ENCODE data around the gene KIAA0319L. TPM values are rescaled to one million over a fixed set of nuclear protein-coding genes. Genes with fewer than 3 reads are reported as not detected.

Gene KIAA0319L
- polyA plus RNA-seq, 1 donor from 2014 or later = 38.1 TPM

DNA sequence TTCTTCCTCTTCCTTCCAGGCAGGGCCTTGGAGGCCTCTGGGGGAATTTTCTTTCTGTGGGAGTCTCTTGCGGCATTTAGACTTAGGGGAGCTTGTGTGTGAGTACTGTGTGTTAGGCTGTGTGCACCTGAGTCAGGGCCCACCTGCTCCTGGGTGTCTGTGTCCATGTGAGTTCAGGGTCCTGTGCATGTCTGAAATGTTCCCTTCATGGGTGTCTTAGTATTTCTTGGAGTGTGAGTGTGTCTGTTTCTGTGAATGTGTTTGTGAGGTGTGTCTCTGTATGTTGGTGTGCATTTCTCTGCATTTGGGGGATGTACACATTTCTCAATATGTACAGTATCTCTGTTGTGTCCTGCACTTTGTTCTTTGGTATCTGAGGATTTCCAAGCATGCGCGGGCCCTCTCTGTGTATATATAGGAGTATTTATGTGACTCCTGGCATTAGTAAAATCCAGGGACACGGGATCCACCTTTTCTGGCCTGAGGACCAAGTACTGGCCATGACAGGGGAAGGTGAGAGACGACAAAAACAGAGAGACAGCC is 18.3 kb upstream of the KIAA0319L start:
- Histone ChIP-seq H3K4me3 (ENCODE audit: low read length) (no peak overlapping the region), H4K20me1 (ENCODE audit: insufficient read depth) (no peaks in the 10 kb centered on the region), H2AFZ (ENCODE audit: low read depth, low read length) (no peak overlapping the region), H3K9ac (ENCODE audit: low read length) (no peak overlapping the region), H3K4me2 (ENCODE audit: low read length) (no peak overlapping the region), H3K27ac (ENCODE audit: low read length) (no peak overlapping the region), H3K9me2 (ENCODE audit: insufficient read depth, low read length) (no peaks in the 10 kb centered on the region), H3K27me3 (ENCODE audit: insufficient read depth, low read depth, low read length) (peaks cover 90% of the 10 kb centered on the region), H3F3A (ENCODE audit: insufficient read depth, low read length, poor library complexity, severe bottlenecking) (no peaks in the 10 kb centered on the region), H3K36me3 (ENCODE audit: insufficient read depth, low read length) (no peaks in the 10 kb centered on the region), H3K79me2 (replicated peaks; ENCODE audit: insufficient read depth, low read length) (no peaks in the 10 kb centered on the region), H3K9me3 (ENCODE audit: low read length) (no peaks in the 10 kb centered on the region)
- TF ChIP-seq POLR2AphosphoS5 (IDR thresholded peaks at IDR 0.05) (no peak), EP300 (conservative IDR thresholded peaks at IDR 0.05; ENCODE audit: poor library complexity, severe bottlenecking) (no peak), EZH2 (IDR thresholded peaks at IDR 0.05; ENCODE audit: borderline replicate concordance, insufficient read depth, low read length, poor library complexity, severe bottlenecking) (no peak), MXI1 (conservative IDR thresholded peaks at IDR 0.05; ENCODE audit: poor library complexity, severe bottlenecking) (no peak), RAD21 (conservative IDR thresholded peaks at IDR 0.05) (no peak), REST (IDR thresholded peaks at IDR 0.05; ENCODE audit: borderline replicate concordance) (no peak), TAF1 (IDR thresholded peaks at IDR 0.05; ENCODE audit: low read depth) (no peak), SMC3 (conservative IDR thresholded peaks at IDR 0.05; ENCODE audit: poor library complexity) (no peak)
- TF ChIP-seq, protein P1, sequence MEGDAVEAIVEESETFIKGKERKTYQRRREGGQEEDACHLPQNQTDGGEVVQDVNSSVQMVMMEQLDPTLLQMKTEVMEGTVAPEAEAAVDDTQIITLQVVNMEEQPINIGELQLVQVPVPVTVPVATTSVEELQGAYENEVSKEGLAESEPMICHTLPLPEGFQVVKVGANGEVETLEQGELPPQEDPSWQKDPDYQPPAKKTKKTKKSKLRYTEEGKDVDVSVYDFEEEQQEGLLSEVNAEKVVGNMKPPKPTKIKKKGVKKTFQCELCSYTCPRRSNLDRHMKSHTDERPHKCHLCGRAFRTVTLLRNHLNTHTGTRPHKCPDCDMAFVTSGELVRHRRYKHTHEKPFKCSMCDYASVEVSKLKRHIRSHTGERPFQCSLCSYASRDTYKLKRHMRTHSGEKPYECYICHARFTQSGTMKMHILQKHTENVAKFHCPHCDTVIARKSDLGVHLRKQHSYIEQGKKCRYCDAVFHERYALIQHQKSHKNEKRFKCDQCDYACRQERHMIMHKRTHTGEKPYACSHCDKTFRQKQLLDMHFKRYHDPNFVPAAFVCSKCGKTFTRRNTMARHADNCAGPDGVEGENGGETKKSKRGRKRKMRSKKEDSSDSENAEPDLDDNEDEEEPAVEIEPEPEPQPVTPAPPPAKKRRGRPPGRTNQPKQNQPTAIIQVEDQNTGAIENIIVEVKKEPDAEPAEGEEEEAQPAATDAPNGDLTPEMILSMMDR (IDR thresholded peaks at IDR 0.05; ENCODE audit: poor library complexity, severe bottlenecking) = no peak

DNA sequence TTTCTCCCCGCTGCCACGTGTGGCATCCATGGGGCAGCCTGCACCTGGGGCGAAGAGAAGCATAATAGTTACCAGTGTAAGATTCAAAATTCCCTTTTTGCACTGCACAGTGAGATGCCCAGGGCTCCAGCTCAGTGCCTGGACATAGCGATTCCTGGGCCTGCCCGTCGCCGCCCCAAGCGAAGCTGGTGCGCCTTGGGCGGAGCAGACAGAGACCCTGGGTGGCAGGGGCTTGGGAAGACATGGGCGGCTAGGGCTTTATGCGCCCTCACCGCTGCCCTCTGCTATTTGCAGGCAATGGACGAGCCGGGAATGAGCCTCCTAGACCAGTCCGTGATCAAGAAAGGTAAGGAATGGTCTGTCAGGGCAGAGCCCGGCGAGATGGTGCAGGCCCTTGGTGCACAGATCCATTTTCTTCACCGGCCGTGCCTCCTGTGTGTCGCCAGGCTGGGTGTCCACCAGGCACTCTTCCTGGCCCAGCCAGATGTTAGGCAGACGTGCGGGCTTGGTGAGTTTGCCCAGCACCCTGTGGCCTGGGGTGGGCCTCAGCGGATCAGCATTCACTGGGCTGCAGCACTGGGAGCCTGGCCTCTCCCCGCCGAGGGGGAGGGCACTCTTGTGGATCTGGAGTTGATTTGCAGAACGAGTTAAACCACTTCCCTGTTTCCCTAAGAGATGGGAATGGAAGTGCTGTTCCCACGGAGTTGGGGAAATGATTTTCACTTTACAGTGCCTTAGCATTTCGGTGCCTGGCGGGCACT is 17.6 kb upstream of the KIAA0319L start:
- Histone ChIP-seq H3K9ac (ENCODE audit: low read length) (no peak overlapping the region), H2AFZ (ENCODE audit: low read depth, low read length) (no peak overlapping the region), H3K9me2 (ENCODE audit: insufficient read depth, low read length) (no peaks in the 10 kb centered on the region), H3F3A (ENCODE audit: insufficient read depth, low read length, poor library complexity, severe bottlenecking) (no peaks in the 10 kb centered on the region), H3K36me3 (ENCODE audit: insufficient read depth, low read length) (no peaks in the 10 kb centered on the region), H3K27ac (ENCODE audit: low read length) (no peak overlapping the region), H4K20me1 (ENCODE audit: insufficient read depth) (no peaks in the 10 kb centered on the region), H3K27me3 (ENCODE audit: insufficient read depth, low read depth, low read length) (peaks cover 97% of the 10 kb centered on the region), H3K79me2 (replicated peaks; ENCODE audit: insufficient read depth, low read length) (no peaks in the 10 kb centered on the region), H3K4me3 (ENCODE audit: low read length) (no peak overlapping the region), H3K9me3 (ENCODE audit: low read length) (no peaks in the 10 kb centered on the region), H3K4me2 (ENCODE audit: low read length) (no peak overlapping the region)
- TF ChIP-seq POLR2AphosphoS5 (IDR thresholded peaks at IDR 0.05) = no peak
